NCI-H82 (cell line): Measurements from ENCODE around the gene ADGRA1.

ENCODE experiments used
- DNase-seq: peaks from one replicate; lab custom pipeline; 2025; lab: John Stamatoyannopoulos, UW

Gene ADGRA1

GRCh38 chr10:133056651-133057178, 31.0 kb upstream of the ADGRA1 start:
- DNase-seq, result no peak

- no peak for DNase-seq
These were observed 29.2 kb upstream of the ADGRA1 start for GRCh38 chr10:133058331-133059092.

- no peak for DNase-seq
These were observed 28.6 kb upstream of the ADGRA1 start for GRCh38 chr10:133059093-133059470.

- no peak for DNase-seq
These were observed 28.2 kb upstream of the ADGRA1 start for GRCh38 chr10:133059571-133059970.

GRCh38 chr10:133060022-133060421, 27.7 kb upstream of the ADGRA1 start:
- no peak for DNase-seq

GRCh38 chr10:133060466-133060865, 27.3 kb upstream of the ADGRA1 start:
- no peak for DNase-seq

GRCh38 chr10:133060881-133061280, 26.8 kb upstream of the ADGRA1 start:
- DNase-seq, result no peak

- no peak for DNase-seq
These were observed 26.3 kb upstream of the ADGRA1 start for GRCh38 chr10:133061296-133062038.

GRCh38 chr10:133062085-133062484, 25.6 kb upstream of the ADGRA1 start:
- DNase-seq, result no peak

GRCh38 chr10:133062635-133063034, 25.1 kb upstream of the ADGRA1 start:
- no peak for DNase-seq

- DNase-seq, result peak; percentile 1
These were observed 20.3 kb upstream of the ADGRA1 start for GRCh38 chr10:133067149-133068105.

- no peak for DNase-seq
These were observed 19.4 kb upstream of the ADGRA1 start for GRCh38 chr10:133068111-133069032.

- no peak for DNase-seq
These were observed 18.6 kb upstream of the ADGRA1 start for GRCh38 chr10:133069033-133069525.

- no peak for DNase-seq
These were observed 17.3 kb upstream of the ADGRA1 start for GRCh38 chr10:133070405-133070804.

- no peak for DNase-seq
These were observed 16.9 kb upstream of the ADGRA1 start for GRCh38 chr10:133070810-133071209.

GRCh38 chr10:133071733-133072132, 16.0 kb upstream of the ADGRA1 start:
- DNase-seq, result no peak

- no peak for DNase-seq
These were observed 15.5 kb upstream of the ADGRA1 start for GRCh38 chr10:133072196-133072595.

GRCh38 chr10:133072720-133073390, 14.9 kb upstream of the ADGRA1 start:
- DNase-seq, result no peak

GRCh38 chr10:133075346-133076137, 12.2 kb upstream of the ADGRA1 start:
- no peak for DNase-seq
